IPS DF 4.7 (cell line): Measurements from ENCODE around the gene HIPK4.
"Not testable (repeated sequence)": the region's sequence is repeated elsewhere in the genome, so short reads cannot be mapped to it uniquely, and the experiment has no call there.

Experiments
- DNase-seq: peaks from one replicate; pipeline ENCODE4 v3.0.0-alpha.2; 2013; ENCODE audit warnings: low spot score; ENCODE audit errors: extremely low read depth

Gene HIPK4, protein sequence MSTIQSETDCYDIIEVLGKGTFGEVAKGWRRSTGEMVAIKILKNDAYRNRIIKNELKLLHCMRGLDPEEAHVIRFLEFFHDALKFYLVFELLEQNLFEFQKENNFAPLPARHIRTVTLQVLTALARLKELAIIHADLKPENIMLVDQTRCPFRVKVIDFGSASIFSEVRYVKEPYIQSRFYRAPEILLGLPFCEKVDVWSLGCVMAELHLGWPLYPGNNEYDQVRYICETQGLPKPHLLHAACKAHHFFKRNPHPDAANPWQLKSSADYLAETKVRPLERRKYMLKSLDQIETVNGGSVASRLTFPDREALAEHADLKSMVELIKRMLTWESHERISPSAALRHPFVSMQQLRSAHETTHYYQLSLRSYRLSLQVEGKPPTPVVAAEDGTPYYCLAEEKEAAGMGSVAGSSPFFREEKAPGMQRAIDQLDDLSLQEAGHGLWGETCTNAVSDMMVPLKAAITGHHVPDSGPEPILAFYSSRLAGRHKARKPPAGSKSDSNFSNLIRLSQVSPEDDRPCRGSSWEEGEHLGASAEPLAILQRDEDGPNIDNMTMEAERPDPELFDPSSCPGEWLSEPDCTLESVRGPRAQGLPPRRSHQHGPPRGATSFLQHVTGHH

GRCh38 chr19:40390084-40390742 is at the start of gene HIPK4:
Gene HIPK4 (minus strand): TSS chr19:40390181. CDS start chr19:40389902, 279 bp downstream.
- no peak for DNase-seq

GRCh38 chr19:40438284-40438683 is 48.3 kb upstream of the HIPK4 start:
- no peak for DNase-seq

- no peak for DNase-seq
Observed at GRCh38 chr19:40433391-40434216, 43.6 kb upstream of the HIPK4 start.

- not testable (repeated sequence) for DNase-seq
Observed at GRCh38 chr19:40432760-40433159, 42.8 kb upstream of the HIPK4 start.

DNA sequence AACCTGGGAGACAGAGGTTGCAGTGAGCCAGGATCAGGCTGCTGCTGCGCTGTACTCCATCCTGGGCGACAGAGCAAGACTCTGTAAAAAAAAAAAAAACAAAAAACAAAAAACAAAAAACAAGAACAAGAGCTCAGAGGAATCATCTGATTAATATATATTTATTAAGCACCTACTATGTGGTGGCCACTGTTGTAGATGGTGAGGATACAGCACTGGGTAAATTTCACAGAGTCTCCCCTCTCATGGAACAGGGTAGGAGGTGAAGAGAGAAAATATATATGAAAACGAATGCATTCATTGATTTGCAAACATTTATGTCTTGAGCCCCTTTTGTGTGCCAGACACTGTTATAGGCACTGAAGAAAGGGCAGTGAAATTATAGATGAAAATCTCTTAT is 41.7 kb upstream of the HIPK4 start:
- no peak for DNase-seq

DNA sequence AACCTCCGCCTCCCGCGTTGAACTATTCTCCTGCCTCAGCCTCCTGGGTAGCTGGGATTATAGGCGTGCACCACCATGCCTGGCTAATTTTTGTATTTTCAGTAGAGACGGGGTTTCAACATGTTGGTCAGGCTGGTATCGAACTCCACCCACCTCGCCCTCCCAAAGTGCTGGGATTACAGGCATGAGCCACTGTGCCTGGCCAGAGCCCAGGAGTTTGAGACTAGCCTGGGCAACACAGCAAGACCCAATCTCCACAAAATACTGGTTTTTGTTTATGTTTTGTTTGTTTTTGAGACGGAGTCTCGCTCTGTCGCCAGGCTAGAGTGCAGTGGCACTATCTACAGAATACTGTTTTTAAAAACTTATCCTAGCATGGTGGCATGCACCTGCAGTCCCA is 40.3 kb upstream of the HIPK4 start:
- not testable (repeated sequence) for DNase-seq

DNA sequence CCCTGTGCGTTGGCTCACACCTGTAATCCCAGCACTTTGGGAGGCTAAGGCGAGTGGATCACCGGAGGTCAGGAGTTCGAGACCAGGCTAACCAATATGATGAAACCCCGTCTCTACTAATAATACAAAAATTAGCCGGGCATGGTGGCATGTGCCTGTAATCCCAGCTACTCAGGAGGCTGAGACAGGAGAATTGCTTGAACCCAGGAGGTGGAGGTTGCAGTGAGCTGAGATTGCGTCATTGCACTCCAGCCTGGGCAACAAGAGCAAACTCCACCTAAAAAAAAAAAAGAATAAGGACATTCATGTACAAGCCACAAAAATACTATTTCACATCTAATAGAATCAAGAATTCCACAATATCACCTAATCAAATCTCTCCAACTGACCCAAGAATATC is 38.2 kb upstream of the HIPK4 start:
- DNase-seq, result not testable (repeated sequence)

- DNase-seq, result no peak
Observed at GRCh38 chr19:40425450-40426287, 35.7 kb upstream of the HIPK4 start, which contains the start of gene SERTAD1. Gene SERTAD1 (minus strand): TSS chr19:40425992. CDS start chr19:40423546, 2,446 bp downstream.

DNA sequence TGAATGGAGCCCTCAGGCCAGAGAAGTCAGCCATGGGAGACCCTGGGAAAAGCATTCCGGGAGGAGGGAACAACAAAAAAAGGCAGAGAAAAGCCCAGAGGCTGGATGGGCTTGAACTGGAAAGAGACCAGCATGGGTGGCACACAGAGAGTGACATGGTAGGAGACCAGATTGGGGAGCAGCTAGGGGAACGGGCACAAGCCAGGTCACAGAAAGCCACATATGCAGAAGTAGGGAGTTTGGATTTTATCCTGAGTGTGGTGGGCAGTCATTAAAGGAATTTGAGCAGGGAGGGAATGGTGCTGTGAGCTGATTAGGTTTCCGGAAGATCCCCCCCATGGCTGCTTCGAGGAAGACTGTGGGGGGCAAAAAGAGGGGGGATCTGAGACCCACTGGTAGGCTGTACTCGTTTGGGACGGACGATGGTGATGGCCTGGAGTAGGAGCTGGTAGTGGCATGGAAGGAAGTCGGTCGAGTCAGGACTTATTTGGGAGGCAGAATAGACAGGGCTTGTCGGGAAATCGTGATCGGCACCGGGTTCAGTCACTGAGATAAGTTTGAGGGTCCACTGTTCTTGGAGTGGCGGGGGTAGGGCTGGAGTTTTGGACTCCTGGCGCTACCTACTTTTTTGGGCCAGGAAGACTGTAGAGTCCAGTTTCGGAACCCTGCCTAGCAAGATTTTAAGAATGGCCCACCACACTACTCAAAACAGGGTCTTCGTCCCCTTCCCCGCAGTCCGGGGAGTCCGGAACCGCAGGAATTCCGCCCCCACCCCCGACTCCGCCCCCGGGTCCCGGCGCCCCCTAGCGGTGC is 34.9 kb upstream of the HIPK4 start:
- no peak for DNase-seq

GRCh38 chr19:40423938-40424337 is 34.0 kb upstream of the HIPK4 start:
- no peak for DNase-seq

DNA sequence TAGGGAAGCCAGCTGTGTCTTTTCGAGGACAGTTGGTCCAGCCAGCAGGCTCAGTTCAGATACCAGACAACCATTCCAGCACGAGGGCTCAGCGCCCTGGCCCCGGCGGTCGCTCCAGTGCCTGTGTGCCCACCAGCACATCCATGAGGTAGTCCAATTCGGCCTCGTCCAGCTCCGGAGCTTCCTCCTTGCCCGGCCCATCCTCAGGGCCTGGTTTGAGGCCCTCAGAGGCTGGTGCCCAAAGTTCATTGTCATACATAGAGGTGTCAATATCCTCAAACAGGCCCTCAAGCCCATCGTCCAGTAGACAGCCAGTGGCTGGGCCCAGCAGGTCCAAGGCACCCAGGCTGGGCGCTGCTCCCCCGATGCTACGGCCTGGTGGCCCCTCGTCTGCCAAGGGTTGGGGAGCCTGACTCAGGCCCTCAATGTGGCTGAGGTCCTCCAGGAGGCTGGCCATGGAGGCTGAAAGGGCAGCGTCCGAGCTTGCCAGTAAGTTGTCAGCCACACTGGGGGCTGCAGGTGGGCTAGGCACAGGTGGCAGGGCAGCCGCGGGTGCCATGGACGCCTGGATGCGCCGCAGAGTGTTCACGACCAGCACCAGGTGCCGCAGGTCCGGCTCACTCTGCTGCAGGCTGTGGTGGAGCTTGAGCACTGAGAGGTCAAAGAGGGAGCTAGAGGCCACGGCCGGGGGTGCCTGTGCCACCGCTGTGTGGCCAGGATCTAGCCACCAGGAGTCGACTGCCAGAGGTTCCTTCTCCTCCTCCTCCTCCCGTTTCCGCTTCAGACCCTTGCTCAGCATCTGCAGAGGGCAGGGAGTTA is 33.0 kb upstream of the HIPK4 start:
- DNase-seq, result no peak

- no peak for DNase-seq
Observed at GRCh38 chr19:40421993-40422747, 32.2 kb upstream of the HIPK4 start.

- DNase-seq, result no peak
Observed at GRCh38 chr19:40420766-40421765, 31.1 kb upstream of the HIPK4 start.

DNA sequence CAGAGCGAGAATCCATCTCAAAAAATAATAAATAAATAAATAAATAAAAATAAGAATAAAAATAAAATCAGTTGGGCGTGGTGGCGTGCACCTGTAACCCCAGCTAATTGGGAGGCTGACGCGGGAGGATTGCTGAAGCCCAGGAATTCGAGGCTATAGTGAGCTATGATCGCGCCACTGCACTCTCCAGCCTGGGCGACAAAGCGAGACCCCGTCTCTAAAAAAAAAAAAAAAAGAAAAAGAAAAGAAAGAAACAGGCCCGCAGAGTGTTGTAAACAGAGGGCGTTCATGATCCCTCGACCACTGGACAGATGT is 30.4 kb upstream of the HIPK4 start:
- no peak for DNase-seq

DNA sequence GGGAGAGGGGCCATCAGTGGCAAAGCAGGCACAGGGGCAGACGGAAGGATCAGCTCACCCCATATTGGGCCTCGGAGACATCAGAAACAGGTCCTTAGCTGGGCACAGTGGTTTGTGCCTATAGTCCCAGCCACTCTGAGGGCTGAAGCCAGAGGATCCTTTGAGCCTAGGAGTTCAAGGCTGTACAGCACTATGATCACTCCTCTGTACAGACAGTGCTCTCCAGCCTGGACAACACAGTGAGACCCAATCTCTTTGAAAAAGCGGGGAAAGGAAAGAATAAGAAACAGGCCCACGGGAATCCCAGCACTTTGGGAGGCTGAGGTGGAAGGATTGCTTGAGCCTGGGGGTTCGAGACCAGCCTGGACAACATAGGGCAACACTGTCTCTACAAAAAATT is 29.8 kb upstream of the HIPK4 start:
- no peak for DNase-seq

DNA sequence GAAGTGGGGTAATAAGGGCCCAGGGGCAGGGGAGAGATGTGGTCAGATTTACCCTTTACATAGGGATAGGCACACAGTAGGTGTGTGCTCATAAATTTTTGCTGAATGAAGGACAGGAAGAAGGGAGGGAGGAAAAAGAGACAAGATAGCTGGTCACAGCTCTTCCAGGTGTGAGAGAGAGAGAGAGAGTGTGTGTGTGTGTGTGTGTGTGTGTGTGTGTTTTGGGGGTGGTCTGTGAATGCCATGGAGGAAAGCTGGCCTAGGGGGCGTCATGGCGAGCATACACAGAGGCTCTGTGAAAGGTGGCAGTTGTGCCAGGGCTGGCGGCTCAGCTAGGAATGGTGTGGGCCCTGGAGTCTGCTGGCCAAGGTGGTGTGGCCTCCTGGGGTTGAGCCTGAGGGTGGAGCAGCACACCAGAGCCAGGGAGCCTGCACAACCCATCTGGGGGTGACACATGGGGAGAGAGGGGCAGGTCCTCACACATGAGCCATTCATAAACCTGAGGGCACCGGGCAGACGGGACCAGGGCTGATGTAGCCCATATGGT is 29.2 kb upstream of the HIPK4 start:
- no peak for DNase-seq

DNA sequence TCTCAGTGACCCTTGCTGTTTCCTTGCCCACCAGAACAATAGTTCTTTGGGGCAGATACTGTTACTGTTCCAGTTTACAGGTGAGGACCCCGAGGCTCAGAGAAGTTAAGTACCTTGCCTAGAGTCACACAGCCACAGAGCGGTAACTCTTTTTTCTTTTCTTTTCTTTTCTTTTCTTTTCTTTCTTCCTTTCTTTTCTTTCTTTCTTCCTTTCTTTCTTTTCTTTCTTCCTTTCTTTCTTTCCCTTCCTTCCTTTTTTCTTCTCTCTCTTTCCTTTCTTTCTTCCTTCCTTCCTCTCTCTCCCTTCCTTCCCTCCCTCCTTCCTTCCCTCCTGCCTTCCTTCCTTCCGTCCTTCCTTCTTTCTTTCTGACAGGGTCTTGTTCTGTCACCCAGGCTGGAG is 28.1 kb upstream of the HIPK4 start:
- DNase-seq, result no peak
